NCI-H2196 treated with DMSO at 0.1 percent for 48 hours (cell line): ENCODE results near the gene HHIPL1.

Experiments used
- DNase-seq: peaks from one replicate; lab custom pipeline; 2025; ENCODE audit not compliant: unreplicated experiment; lab: John Stamatoyannopoulos, UW

Gene HHIPL1

GRCh38 chr14:99674064-99674650, 29.2 kb downstream of the HHIPL1 start:
- no peak for DNase-seq

GRCh38 chr14:99674776-99675381, 29.9 kb downstream of the HHIPL1 start:
- DNase-seq: no peak

GRCh38 chr14:99675382-99675835, 30.5 kb downstream of the HHIPL1 start:
- DNase-seq: no peak

- no peak for DNase-seq
Observed at GRCh38 chr14:99675951-99676350, 31.0 kb downstream of the HHIPL1 start.

GRCh38 chr14:99676657-99677056, 31.7 kb downstream of the HHIPL1 start:
- no peak for DNase-seq

- no peak for DNase-seq
Observed at GRCh38 chr14:99677231-99678140, 32.6 kb downstream of the HHIPL1 start.

GRCh38 chr14:99678198-99678597, 33.3 kb downstream of the HHIPL1 start:
- no peak for DNase-seq

- no peak for DNase-seq
Observed at GRCh38 chr14:99679111-99679510, 34.2 kb downstream of the HHIPL1 start.

GRCh38 chr14:99679543-99679942, 34.6 kb downstream of the HHIPL1 start:
- DNase-seq: no peak

GRCh38 chr14:99679996-99680395, 35.1 kb downstream of the HHIPL1 start:
- DNase-seq: no peak

GRCh38 chr14:99681101-99681831, 36.3 kb downstream of the HHIPL1 start:
- DNase-seq: no peak

- no peak for DNase-seq
Observed at GRCh38 chr14:99681832-99682148, 36.9 kb downstream of the HHIPL1 start.

GRCh38 chr14:99682809-99683618, 38.1 kb downstream of the HHIPL1 start:
- DNase-seq: peak; percentile 18

- DNase-seq: peak; percentile 81
Observed at GRCh38 chr14:99683619-99684409, 38.9 kb downstream of the HHIPL1 start, which contains the start of gene CYP46A1. Gene CYP46A1 (plus strand): TSS chr14:99684298. CDS start chr14:99684418, 120 bp downstream.

- no peak for DNase-seq
Observed at GRCh38 chr14:99684410-99684934, 39.5 kb downstream of the HHIPL1 start.

- DNase-seq: no peak
Observed at GRCh38 chr14:99685151-99685591, 40.2 kb downstream of the HHIPL1 start.

- DNase-seq: no peak
Observed at GRCh38 chr14:99685596-99685995, 40.7 kb downstream of the HHIPL1 start.

GRCh38 chr14:99686557-99687283, 41.8 kb downstream of the HHIPL1 start:
- DNase-seq: no peak
